Stimulated activated CD4-positive, alpha-beta T cell treated with anti-CD3 and anti-CD28 coated beads, Interleukin-2, amount 100 ng/mL, for 24 hours (primary cell): ENCODE measurements around the gene PPP3R1.
"Not testable (repeated sequence)": the region's sequence is repeated elsewhere in the genome, so short reads cannot be mapped to it uniquely, and the experiment has no call there.

Source experiments
- DNase-seq, 2 donors: peaks; one replicate each; pipeline ENCODE4 v3.0.0-alpha.2; 2020

The PPP3R1 gene

DNA sequence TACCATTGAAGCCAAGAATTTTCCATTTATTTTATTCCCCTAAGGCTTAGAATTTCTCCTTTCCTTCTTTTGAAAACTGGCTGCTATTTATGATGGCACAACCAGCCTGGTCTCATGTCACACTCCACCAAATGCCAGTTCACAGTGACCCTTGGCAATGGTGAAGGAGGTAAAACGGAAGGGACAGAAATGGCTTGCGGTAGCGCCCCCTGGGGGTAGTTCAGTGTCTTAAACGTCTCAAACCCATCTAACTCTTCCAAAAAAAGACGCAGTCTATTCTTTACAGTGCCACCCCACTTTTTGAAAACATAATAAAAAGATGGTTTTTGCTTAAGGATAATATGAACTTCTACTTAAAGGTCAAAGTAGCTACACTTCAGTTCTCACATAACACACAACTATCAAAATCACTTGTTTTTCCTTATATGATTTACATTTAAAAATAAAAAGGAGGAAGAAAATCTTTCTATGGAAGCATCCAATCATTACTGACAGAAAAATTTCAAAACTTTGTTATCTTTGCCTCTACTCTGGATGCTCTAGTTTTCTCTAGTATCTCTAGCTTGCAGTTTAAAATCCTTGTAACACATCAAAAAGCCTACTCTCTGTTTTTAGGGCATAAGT lies 66.7 kb downstream of the PPP3R1 start:
- DNase-seq: peak; percentile 71

DNA sequence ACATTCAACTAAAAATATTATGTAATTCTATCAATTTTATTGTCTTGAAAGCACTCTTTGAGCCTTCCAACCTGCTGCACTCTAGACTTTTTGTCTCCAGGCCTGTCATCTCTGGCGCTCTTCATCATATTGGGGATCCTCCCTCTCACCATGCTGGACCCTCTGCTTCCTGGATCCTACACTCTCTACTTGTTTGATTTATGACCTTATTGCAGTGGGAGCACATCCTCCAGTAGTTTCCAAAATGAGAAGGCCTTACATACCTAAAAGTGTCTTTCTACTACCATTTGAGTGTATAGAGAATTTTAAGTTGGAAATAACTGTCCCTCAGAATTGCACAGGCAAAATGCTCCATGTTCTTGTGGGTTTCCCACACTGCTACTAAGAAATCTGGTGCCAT lies 69.4 kb downstream of the PPP3R1 start:
- no peak for DNase-seq

DNA sequence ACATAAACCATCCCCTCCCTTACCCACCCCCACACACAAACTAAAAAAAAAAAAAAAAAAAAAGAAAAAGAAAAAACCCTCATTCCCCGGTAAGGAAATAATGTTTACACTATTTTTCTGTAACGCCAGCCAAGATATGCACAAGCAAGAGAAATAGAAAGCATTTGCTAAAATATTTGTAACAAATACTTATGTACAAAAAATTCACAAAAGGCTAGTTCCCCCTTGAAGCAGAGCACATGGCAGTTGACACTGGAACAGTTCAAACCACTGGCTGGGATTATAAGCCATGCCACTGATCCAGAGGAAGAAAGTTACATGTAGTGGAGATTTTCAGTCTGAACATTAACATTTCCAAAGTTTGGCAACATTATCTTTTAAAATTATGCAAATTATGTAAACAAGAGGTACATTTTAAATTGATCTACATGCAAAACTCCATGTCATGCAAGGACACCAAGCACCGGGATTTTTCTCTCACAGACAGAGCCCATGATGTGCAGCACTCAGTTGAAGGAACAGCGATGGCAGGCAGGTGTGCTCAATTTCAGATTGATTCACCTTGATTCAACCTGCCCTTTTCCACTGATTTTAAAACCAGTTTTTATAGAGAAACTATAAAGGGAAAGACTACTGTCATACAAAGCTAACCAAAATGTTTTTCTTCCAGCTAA lies 73.2 kb downstream of the PPP3R1 start:
- DNase-seq: no peak

DNA sequence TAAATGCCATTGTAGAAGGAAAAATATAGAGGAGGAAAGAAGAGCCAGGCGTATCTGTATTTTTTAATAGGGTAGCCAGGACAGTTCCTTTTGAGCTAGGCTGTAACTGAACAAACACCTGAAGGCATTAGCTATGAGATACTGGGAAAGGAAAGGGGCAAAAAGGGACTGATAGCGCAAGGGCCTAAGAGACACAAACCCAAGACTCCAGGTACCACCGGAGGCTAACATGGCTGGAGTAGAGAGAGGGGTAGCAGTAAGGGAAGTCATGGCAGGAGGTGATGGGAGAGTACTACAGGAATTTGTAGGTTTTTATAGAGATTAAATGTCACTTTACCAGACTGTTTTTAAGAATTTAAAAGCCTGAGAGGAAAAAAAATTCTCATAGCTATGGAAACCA lies 73.9 kb downstream of the PPP3R1 start:
- DNase-seq: no peak

DNA sequence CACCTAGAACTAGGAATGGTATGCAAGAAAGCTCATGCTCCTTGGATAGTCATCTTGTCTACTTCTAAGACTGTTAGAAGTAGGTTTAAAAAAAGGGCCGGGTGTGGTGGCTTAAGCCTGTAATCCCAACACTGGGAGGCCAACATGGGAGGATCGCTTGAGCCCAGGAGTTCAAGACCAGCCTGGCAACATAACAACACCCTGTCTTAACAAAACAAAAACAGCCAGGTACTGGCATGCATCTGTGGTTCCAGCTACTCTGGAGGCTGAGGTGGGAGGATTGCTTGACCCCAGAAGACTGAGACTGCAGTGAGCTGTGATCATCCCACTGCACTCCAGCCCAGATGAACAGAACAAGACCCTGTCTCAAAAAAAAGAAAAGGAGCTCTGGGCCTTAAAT lies 74.8 kb downstream of the PPP3R1 start:
- no peak for DNase-seq

DNA sequence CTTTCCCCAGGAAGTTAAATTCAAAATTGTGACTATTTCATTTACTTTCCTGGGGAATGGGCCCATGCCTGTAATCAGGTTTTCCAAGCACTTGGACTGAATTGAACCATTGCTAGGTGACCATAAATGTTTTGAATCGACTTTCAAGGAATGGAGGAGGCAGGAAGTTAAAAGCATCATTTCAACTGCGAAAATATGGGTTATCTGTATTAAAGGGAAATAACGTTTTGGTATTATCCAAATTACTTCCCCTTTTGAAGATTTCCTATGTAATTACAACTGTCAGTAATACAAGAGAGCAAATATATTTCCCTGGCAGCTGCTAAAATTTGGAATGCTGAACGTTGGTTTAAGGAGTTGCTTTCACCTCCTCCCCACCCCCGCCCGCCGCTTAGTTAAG lies 75.7 kb downstream of the PPP3R1 start:
- DNase-seq: no peak

DNA sequence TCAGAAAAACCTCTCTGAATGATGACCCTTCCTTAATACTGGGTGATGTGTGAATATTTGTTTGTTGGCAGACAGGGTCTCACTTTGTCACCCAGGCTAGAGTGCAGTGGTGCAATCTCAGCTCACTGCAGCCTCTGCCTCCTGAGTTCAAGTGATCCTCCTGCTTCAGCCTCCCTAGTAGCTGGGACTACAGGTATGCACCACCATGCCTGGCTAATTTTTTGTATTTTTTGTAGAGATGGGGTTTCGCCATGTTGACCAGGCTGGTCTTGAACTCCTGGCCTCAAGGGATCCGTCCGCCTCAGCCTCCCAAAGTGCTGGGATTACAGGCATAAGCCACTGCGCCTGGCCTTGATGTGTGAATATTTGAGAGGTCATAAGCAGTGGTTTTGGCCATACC lies 77.1 kb downstream of the PPP3R1 start:
- not testable (repeated sequence) for DNase-seq

DNA sequence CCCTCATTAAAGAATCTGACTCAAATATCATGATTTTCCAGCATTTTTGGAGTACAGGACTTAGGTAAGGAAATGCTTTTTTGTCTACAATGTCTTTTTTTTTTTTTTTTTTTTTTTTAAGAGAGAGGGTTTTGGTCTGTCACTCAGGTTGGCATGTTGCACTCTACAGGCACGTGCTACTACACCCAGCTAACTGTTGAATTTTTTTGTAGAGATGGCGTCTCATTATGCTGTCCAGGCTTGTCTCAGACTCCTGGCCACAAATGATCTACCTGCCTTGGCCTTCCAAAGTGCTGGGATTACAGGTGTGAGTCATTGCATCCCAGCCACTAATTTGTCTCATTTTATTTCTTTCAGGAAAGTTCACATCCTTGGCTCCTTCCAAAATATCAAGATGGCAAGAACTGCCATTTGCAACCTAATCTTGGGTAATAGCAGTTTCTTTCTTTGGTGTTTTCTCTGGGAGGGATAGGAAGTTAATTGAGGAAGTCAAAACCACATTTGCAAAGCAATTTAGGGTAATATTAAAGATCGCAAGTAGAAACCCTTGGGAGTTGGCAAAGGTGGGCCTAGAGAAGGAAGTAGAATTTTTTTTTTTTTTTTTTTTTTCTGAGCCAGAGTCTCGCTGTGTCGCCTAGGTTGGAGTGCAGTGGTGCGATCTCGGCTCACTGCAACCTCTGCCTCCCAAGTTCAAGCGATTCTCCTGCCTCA lies 79.2 kb downstream of the PPP3R1 start:
- DNase-seq: no peak

DNA sequence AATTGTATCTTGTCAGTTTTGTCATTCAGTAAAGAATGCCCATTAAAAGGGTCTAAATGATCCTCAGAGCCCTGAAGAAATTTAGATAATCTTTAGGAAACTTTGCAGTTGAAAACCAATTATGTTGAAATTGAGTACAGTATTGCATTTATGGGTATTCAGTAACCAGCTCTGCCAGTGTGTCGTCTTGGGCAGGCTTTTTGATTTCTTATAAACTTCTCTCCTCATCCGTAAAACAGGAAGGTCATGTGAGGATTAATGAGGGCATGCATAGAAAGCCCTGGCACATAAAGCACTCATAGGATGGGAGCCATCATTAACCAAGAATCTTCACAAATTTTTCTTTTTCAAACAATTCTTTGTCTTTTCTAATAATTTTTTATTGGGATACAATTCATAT lies 79.8 kb downstream of the PPP3R1 start:
- no peak for DNase-seq

DNA sequence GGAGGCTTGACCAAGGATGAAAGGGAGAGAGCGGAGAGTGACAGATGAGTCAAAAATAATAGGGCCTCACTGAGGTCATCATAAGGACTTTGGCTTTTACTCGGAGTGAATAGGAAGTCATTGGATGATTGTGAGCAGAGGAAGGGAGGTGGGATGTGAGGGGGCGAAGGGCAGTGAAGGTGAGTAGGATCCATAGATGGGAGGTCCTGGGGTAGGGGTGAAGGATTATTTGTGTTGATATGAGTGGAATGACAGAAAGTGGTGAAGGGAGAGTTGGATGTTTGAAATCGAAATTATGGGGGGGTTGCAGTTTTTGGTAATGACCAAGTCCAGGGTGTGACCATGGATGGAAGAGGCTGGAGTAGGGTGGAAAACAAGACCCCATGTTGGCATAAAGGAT lies 80.6 kb downstream of the PPP3R1 start:
- DNase-seq: no peak

DNA sequence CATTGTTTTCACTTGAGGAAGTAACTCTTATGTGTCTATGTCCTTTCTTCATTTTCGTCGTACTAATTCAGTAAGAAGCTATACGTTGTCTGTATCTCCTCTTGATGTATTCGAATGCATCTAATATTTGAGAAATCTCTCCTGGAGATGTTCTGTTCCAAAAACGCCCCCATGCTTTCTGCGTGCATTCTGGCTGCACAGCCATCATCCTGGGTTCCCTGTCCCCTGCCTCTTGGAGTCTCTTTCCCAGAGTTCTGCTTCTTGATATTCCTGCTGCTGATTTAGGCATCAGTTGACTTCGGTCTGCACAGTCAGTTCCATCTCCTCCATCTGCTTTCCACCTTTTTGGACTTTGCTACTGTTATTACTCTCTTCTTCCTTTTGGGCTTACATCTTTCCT lies 81.2 kb downstream of the PPP3R1 start:
- no peak for DNase-seq

DNA sequence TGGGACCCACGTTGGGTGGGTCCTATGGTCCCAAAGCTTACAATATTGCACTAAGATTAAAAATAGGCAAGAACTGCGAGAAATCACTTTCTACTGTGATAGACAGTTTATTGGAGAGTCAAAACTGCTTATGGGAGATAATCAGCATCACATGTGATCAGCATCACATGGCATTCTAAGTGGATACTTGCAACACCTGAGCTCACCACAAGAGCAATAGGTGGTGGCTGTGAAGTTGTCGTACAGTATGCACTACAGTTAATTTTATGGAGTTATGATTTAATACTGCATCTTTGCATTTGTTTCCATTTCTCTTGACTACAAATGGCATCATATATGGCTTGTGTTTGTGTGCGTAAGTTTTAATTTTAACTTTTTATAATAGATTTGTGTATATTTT lies 83.0 kb downstream of the PPP3R1 start:
- no peak for DNase-seq

DNA sequence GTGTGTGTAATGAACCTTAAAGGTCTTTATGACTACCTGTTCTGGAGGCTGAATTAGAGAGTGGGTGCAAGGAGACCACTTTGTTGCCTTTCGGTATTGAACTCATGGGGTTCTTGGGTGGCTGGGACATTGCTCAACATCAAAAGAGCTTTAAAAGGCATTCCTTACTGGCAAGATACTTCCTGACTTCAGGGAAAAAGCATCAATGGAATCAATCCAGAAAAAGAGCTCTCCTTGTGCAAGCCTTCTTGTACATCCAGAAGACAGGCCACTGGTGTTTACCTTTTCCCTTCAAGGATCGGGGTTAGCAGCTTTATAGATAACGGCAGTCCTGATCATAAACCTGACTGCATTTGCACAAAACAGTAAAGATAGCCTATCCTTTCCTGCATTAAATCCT lies 85.1 kb downstream of the PPP3R1 start:
- DNase-seq: no peak

DNA sequence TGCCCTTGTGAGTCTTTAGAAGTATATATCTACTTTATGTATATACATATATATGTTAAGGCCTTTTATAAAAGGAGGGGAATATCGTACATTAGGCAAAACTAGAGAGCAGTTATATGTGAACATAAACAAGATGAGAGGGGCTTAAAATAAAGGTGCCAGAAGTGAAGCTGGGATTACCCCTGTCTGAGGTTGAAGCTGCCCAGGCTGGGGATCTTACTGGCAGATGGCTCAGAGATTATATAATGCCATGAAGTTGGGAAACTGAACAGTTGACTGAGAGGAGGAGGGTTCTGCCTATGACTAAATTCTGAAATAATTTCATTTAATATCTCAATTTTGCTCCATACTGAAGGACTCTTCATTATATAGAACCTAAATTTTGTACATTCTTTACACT lies 88.7 kb downstream of the PPP3R1 start:
- no peak for DNase-seq

DNA sequence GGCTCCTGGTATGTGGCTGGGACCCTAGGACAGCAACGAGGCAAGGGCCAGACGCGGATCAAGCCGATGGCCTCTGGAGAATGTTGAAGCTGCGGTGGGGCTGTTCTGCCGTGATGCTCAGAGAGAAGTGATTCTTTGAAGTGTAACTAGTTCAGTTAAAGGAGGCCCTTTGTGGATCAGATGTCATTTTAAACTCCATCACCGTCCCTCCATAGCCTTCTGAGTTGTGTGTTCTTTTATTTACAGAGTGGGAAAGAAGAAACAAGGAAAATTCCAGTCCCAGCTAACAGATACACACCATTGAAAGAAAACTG lies 94.2 kb downstream of the PPP3R1 start:
- no peak for DNase-seq

DNA sequence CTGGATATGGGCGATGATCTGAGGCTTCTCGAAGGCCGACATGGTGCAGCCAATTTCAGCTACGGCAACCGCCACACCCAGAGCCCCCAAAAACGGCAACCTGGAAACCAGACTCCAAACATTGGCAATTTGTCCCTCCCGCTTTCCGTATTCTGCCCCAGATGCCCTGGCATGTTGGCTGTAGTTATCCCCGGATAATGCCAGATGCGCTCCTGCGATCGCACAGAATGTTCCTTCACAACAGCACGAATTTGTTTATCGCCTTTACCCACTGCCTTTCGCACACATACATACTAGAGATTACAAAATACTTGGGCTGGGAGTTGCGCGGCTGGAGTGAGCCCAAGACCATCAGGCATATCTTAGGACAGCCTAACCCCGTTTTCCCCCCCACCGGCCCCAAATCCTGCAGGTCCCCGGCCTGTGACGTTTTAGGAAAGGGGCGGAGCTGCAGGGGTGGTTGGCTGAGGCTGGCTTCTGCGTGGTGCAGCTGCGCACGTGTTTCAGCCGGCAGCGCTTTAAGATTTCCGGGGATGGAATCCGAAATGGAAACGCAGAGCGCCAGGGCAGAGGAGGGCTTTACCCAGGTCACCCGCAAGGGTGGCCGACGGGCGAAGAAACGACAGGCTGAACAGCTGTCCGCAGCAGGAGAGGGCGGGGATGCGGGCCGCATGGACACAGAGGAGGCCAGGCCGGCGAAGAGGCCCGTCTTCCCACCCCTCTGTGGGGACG lies 94.8 kb downstream of the PPP3R1 start, which contains the start of gene PNO1:
Gene PNO1 (plus strand): TSS at position 487 of the 732 bp plus-strand sequence. CDS start 47 bp downstream, at position 534.
- peak; percentile 97 for DNase-seq

DNA sequence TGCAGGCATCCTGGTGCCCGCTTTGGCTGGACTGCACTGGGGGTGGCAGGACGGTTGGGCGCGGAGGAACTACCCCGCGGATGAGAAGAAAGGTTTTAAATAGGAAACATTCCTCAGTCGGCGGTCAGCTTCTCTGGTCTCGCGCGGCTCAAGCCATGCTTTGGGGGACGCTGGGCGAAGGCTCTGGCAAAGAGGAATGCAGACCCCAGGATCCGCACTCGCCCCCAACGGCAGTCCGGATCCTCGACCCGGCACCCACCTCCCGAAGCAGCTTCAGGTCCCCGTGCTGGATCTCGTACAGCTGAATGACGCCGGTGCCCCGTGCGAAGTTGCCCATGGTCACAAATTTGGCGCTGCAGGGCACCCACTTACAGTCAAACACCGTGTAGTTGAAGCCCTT lies 95.3 kb downstream of the PPP3R1 start:
- DNase-seq: no peak

DNA sequence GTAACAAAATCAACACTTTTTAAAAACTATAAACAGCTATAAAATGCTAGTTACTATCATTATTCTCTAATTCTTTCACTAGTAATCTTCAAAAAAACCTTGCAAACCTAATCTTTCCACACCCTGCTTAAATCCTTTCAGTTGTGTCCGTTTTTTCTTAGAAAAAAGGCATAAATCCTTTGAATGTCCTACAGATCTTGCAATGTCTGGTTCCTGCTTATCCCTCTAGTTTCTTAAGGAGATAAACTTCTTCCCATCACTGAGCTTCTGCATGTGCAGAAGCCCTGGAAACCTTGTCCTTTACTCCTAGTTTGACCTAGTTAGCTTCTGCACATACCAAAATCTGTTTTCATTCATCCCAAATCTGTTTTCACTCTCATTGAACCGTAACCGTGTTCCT lies 95.9 kb downstream of the PPP3R1 start:
- no peak for DNase-seq

DNA sequence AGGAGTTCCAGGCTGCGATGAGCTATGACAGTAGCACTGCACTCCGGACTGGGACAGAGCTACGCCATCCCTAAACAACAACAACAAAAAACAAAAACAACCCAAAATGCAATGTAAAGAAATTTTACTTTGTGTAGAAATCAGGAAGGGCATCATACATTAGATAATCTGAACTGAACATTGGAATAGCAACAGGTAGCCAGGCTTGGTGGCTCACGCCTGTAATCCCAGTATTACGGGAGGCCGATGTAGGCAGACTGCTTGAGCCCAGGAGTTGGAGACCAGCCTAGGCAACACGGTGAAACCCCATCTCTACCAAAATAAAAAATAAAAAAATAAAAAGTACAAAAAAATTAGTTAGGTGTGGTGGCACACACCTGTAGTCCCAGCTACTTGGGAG lies 96.7 kb downstream of the PPP3R1 start:
- no peak for DNase-seq

DNA sequence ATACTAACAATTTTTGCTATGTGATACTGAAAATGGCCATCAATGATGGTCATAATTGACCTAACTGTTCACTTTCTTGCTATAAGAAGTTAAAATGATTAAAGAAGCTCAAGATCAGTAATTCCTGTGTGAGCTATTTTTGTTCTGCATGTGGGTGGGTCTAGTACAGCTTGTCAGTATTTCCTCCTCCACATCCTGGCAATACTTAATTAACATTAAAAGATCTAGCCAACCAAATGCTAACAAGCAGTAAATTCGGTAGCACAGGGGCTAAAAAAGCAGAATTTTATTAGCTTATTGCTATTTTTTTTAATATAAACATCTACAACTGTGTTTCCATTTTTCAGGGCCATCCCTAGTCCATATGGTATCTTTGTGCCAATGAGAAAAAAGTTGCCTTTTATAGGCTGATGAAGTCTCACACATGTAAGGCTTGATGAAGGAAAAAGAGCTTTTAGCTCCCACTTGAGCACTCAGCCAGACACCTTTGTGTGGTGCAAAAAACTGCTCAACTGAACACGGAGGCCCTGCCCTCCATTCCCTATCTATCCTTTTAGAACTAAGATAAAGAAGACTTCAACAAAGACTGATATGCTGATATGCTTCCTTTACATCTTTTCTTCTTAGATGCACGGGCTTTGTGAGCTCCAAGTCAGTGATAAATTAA lies 99.5 kb downstream of the PPP3R1 start:
- DNase-seq: no peak

DNA sequence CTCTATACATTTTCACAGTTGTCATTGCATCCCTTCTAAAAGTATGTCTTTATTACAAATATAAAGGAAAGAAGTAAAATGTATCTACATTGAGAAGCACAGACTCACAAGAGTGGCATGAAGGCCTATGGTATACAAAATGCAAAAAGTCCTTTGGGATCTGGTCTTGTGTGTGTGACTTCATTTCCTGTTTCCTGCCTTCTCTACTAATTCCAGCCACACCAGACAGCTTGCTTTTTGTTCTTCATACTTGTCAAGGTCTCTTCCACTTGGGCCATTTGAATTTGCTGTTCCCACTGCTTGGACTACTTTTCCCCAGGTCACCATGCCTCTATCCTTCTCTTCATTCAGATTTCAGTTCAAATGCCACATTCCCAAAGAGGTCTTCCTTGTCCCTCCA lies 101.3 kb downstream of the PPP3R1 start:
- no peak for DNase-seq

DNA sequence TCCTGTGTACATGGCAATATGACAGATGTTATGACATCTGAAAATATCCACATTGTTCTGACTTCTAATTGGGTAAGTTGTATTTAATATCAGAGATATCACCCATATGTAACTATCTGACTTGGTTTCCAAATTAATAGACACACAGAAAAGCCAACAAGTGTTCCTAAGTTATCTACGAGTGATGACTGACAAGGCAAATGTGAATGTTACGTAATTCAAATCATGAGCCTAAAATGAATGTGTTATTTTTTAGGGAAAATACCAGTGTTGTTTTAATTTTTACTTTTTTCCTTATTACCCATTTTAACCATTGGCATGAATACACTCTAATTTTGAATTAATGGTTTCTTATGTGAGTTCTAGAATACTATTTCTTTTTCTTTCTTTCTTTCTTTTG lies 110.5 kb downstream of the PPP3R1 start:
- no peak for DNase-seq
